Esophagus squamous epithelium (tissue), 5 donors: ENCODE data around the gene IQGAP2. TPM values are rescaled to one million over a fixed set of nuclear protein-coding genes. Genes with fewer than 3 reads are reported as not detected.
"Not testable (repeated sequence)": the region's sequence is repeated elsewhere in the genome, so short reads cannot be mapped to it uniquely, and the experiment has no call there.

Experiments used
- DNase-seq: peaks from one replicate; lab custom pipeline; 2025; lab: John Stamatoyannopoulos, UW
- H3K27ac ChIP-seq, 4 donors: fragments of 200-600 bp; sonication (generic); one replicate each; pipeline ENCODE4 v1.5.1; 2016 to 2019; ENCODE audit warnings: mild to moderate bottlenecking in 1 of 4
- H3K27me3 ChIP-seq, 4 donors: fragments of 200-600 bp; sonication (generic); 1 replicate in 3 of 4; 2 replicates in 1 of 4; pipeline versions ENCODE4 v1.5.1 to v1.6.0; 2017 to 2021; ENCODE audit warnings: antibody characterized with exemption in 1 of 4
- H3K36me3 ChIP-seq, 3 donors: fragments of 200-600 bp; sonication (generic); one replicate each; pipeline ENCODE4 v1.5.1; 2016 to 2019
- H3K4me1 ChIP-seq, 3 donors: fragments of 200-600 bp; sonication (generic); one replicate each; pipeline ENCODE4 v1.5.1; 2017 to 2019
- H3K4me3 ChIP-seq, 4 donors: fragments of 200-600 bp; sonication (generic); 1 replicate in 3 of 4; 2 replicates in 1 of 4; pipeline ENCODE4 v1.5.1; 2016 to 2019; ENCODE audit warnings: mild to moderate bottlenecking in 2 of 4, moderate library complexity in 1 of 4
- H3K9me3 ChIP-seq, 3 donors: fragments of 200-600 bp; sonication (generic); one replicate each; pipeline ENCODE4 v1.5.1; 2016 to 2019
- CTCF ChIP-seq, 6 experiments: fragments of 450-650 bp in 4 of 6; fragments of 200-600 bp in 2 of 6; sonication (generic) in 2 of 6; IDR thresholded peaks; one replicate each; pipeline ENCODE4 v1.5.1; 2016 to 2019; ENCODE audit warnings: antibody characterized with exemption in 6 of 6, mild to moderate bottlenecking in 4 of 6, moderate library complexity in 4 of 6
- POLR2A ChIP-seq, 4 donors: fragments of 450-650 bp; IDR thresholded peaks; one replicate each; pipeline ENCODE4 v1.6.1; 2017; ENCODE audit warnings: antibody characterized with exemption in 4 of 4, mild to moderate bottlenecking in 4 of 4, moderate library complexity in 3 of 4
- WGBS, 2 donors: methylation state at CpG; one replicate each; pipeline ENCODE4 v1.1.5; 2018; 5-methylcytosine and 5-hydroxymethylcytosine counted together
- intact Hi-C: fragments of 100-400 bp; cut with DNase I; formaldehyde crosslinking; loops from one replicate; pipeline ENCODE4 v1.15.0; 2022
- total RNA-seq, 4 donors: library from RNA; depleted of rRNA; stranded (reverse); fragments of >200 nt; gene quantifications; one replicate each; pipeline ENCODE4 v1.1.0, GENCODE V29; 2016
- donor health status: DM: yes; HTN: yes; CAD: no.

The IQGAP2 gene
- total RNA-seq, 4 donors from 2014 or later: 3.0 to 16.6 (median 5.9) TPM

GRCh38 chr5:76514292-76514691, 111.2 kb downstream of the IQGAP2 start:
- intact Hi-C loops: no loop called here
- no peak overlapping the region for H3K27ac ChIP-seq
- TF ChIP-seq POLR2A (IDR thresholded peaks at IDR 0.05) (no peak), CTCF (IDR thresholded peaks at IDR 0.05) (no peak)
- H3K27me3 ChIP-seq: no peaks in the 10 kb centered on the region
- H3K9me3 ChIP-seq: no peaks in the 10 kb centered on the region
- no peaks in the 10 kb centered on the region for H3K36me3 ChIP-seq
- no peaks in the 10 kb centered on the region for H3K4me1 ChIP-seq
- 58 to 81% methylated on average over 4 of the region's 4 CpGs for WGBS, 2 donors
- no peak overlapping the region for H3K4me3 ChIP-seq
- DNase-seq: no peak

- H3K4me1 ChIP-seq: no peaks in the 10 kb centered on the region
- no peaks in the 10 kb centered on the region for H3K9me3 ChIP-seq
- intact Hi-C loops: no loop called here
- no peaks in the 10 kb centered on the region for H3K27me3 ChIP-seq
- DNase-seq: no peak
- no peak overlapping the region for H3K27ac ChIP-seq
- H3K4me3 ChIP-seq: no peak overlapping the region
- no peaks in the 10 kb centered on the region for H3K36me3 ChIP-seq
- 58 to 65% methylated on average over 2 of the region's 2 CpGs for WGBS, 2 donors
- TF ChIP-seq POLR2A (IDR thresholded peaks at IDR 0.05): no peak
- TF ChIP-seq CTCF (IDR thresholded peaks at IDR 0.05): no peak
Measured at GRCh38 chr5:76514713-76515112, 111.6 kb downstream of the IQGAP2 start.

GRCh38 chr5:76517334-76517733, 114.2 kb downstream of the IQGAP2 start:
- no peaks in the 10 kb centered on the region for H3K9me3 ChIP-seq
- H3K27me3 ChIP-seq: no peaks in the 10 kb centered on the region
- H3K27ac ChIP-seq: no peak overlapping the region
- intact Hi-C loops: no loop called here
- WGBS, 2 donors: 80 to 96% methylated on average over 3 of the region's 3 CpGs
- peaks cover 0 to 16% (median 4%) of the 10 kb centered on the region in 3 donors for H3K4me1 ChIP-seq
- no peak for TF ChIP-seq CTCF (IDR thresholded peaks at IDR 0.05)
- no peak for TF ChIP-seq POLR2A (IDR thresholded peaks at IDR 0.05)
- no peak overlapping the region for H3K4me3 ChIP-seq
- no peak for DNase-seq
- no peaks in the 10 kb centered on the region for H3K36me3 ChIP-seq

GRCh38 chr5:76518246-76518645, 115.2 kb downstream of the IQGAP2 start:
- H3K27me3 ChIP-seq, DNase-seq, intact Hi-C loops, H3K27ac ChIP-seq, H3K9me3 ChIP-seq, H3K4me3 ChIP-seq, H3K36me3 ChIP-seq: not testable (repeated sequence)
- H3K4me1 ChIP-seq: peaks cover 0 to 16% (median 4%) of the 10 kb centered on the region in 3 donors
- 82% methylated on average over 5 of the region's 5 CpGs for WGBS, 2 donors

- H3K27ac ChIP-seq: no peak overlapping the region
- intact Hi-C loops: no loop called here
- no peak for DNase-seq
Measured at GRCh38 chr5:76521240-76521758, 118.2 kb downstream of the IQGAP2 start.

More at GRCh38 chr5:76521240-76521758, 118.2 kb downstream of the IQGAP2 start:
- WGBS, 2 donors: 19 to 22% methylated on average over 6 of the region's 6 CpGs
- no peaks in the 10 kb centered on the region for H3K27me3 ChIP-seq
- no peaks in the 10 kb centered on the region for H3K9me3 ChIP-seq
- TF ChIP-seq CTCF (IDR thresholded peaks at IDR 0.05) (no peak), POLR2A (IDR thresholded peaks at IDR 0.05) (no peak)
- peaks cover 0 to 16% (median 4%) of the 10 kb centered on the region in 3 donors for H3K4me1 ChIP-seq
- no peaks in the 10 kb centered on the region for H3K36me3 ChIP-seq
- no peak overlapping the region for H3K4me3 ChIP-seq
